Activated CD8-positive, alpha-beta memory T cell treated with anti-CD3 and anti-CD28 coated beads for 1 hour (primary cell): ENCODE results near the gene CDH22.

Experiments
- DNase-seq, 2 donors: peaks; one replicate each; pipeline ENCODE4 v3.0.0-alpha.2; 2020; ENCODE audit warnings: low read depth in 1 of 2; ENCODE audit errors: extremely low read depth in 1 of 2

The CDH22 gene

GRCh38 chr20:46204594-46205186 lies 103.6 kb downstream of the CDH22 start:
- DNase-seq, result no peak

DNA sequence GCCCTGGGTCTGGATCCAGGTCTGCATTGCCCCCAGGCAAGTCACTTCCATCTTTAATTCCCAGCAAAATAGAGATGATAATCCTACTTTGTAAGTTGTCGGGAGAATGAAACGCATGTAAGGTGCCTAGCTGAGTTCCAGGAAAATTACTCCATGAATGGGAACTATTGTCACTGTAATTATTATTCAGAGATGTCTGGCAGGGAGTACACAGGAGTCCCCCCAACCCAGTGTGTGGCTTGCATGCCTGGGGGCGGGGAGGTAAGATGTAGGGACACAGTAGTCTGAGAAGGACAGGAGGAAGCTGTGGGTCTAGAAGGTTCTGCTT lies 104.8 kb downstream of the CDH22 start:
- no peak for DNase-seq

DNA sequence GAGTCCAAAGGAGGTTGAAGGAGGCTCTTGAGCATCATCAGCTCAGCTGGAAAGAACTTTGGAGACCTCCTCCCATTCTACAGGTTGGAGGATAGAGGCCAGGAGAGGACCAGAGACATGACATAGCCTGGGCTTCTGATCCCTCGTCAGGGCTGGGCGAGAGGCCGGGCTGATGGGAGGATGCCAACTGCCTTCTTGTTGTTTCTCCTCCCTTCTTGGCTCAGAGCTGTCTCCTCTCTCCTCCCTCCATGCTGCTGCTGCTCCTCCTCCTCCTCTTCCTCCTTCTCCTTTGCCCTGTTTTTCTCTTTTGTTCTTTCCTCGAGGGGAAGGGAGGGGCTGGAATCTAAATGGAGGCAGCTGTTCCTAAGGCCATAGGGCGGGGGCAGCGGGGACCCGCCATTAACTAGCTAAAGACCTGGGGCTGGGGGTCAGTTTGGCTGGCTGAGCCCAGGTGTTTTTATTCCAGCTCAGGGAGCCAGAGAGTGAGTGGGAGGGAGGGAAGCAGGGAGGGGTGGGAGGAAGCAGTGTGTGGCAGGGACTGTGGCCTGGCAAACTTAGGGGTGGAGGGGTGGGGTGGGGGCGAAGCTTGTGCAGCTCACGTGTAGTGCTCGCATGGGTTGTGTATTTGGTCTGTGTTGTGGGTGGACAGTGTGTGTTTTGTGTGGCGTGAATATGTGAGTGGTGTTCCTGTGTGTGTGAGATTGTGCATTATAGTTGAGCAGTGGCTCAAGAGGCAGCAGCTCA lies 105.4 kb downstream of the CDH22 start:
- DNase-seq, result no peak

DNA sequence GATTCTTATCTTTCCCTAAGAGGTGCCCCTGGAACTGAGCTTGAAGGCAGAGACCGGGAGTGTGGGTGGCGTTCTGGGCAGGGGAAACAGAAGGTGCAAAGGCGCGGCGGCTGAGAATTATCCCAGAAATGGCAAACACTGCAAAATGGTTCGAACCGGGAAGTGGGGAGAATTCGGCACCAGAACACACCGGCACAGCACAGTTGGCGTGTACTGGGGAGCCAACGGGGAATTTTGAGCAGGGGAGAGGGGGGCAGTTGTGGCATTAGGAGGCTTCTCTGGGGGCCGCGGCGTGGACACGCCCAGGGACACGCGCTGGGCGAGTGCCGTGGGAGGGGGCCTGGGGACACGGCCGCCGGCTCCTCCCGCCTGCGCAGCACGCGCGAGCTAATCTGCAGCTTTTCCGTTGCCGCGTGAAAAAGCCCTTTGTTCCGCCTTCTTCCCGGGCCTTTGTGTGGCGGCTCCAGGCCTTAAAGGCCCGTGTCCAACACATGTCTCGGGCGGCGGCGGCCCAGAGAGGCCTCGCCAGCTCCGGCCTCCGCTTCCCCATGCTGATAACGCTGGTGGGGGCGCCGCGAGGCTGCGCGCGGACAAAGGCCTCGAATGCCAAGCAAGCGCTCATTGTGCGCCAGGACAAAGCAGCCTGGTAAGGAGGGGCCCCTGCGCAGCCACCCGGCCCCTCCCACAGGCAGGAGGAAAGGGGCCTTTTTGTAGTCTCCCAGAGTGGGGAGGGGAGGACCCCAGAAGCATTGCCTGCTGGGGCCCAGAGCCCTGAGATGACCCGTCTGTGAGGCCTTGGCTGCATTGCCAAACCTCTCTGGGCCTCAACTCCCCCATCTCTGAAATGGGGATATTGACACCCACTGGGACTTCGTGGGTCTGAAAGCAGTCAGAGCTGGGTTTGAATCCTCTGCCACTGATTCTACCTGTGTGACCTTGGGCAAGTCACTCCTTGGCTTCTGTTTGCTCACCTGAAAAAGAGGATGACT lies 107.4 kb downstream of the CDH22 start:
- no peak for DNase-seq

- DNase-seq, result no peak
Measured at GRCh38 chr20:46199198-46199597, 109.1 kb downstream of the CDH22 start.

- DNase-seq, result no peak
Measured at GRCh38 chr20:46196990-46197389, 111.3 kb downstream of the CDH22 start.

DNA sequence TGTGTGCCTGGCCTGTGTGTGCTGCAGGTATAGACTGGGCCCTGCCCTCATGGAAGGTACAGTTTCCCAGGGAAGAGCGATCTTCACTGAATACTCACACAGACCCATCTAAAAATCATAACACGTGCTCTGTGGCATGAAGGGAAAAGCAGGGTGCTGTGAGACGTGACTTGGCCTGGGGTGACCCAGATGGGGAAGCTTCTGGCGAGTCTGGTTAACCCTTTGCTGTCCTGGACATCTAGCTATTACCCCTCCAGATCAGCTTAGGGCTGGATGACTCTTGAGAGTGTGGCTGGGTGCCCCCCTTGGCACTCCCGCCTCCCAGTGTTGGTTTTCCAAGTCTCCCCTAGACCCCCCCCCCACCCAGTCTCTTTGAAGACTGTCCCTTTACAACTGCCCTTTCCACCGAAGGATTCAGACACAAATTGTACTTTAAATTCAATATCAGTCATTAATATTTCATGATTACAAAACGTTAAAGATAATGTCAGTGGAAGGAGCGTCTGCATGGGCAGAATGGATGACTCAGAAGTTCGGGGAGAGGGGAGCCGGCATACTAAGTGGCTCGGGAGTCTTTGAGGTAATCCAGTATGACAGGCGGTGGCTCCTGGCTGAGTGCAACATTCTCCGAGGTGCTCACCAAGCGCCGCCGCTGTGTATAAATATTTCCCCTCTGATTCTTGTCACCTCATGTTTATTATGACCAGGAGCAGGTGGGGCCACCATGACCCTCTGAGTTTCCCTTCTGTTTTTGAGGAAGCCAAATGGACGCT lies 112.8 kb downstream of the CDH22 start:
- no peak for DNase-seq

GRCh38 chr20:46194409-46194808 lies 113.9 kb downstream of the CDH22 start:
- DNase-seq, result no peak

- DNase-seq, result no peak
Measured at GRCh38 chr20:46192376-46192944, 115.8 kb downstream of the CDH22 start.

GRCh38 chr20:46191611-46192010 lies 116.7 kb downstream of the CDH22 start:
- no peak for DNase-seq

- DNase-seq, result no peak
Measured at GRCh38 chr20:46191168-46191540, 117.1 kb downstream of the CDH22 start.

GRCh38 chr20:46190478-46191167 lies 117.7 kb downstream of the CDH22 start:
- DNase-seq, result no peak

DNA sequence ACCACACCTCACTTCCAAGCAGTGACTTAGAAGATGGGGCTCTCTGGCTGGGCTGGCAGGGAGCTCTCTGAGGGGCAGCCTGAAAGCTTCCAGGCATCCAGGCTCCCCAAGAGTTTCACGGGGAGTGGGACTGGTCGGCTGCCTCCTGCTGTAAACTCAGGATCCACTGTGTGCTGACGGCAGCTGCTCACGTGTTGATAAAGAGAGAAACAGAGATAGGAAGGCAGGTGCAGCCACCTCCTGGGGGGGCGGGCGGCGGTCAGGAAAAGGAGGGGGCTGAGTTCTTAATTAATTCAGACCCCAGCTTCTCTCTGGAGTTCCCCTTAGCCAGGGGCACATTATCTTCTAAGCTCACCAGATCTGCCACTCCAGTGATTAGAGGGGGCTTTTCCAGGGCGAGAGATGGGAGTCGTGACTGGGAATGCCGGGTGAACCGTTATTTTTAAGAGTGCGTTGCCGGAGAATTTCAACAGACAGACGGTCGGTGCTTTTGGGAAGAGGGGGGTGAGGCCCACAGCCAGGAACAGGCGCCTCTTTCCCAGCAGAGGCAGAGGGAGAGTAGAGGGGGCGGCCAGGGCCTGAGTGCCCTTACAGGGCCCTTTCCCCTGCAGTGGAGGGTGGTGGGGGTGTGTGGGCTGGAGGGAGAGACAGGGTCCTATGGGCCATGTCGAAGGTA lies 119.3 kb downstream of the CDH22 start:
- no peak for DNase-seq

GRCh38 chr20:46186210-46186609 lies 122.1 kb downstream of the CDH22 start:
- no peak for DNase-seq

GRCh38 chr20:46185353-46185752 lies 122.9 kb downstream of the CDH22 start:
- no peak for DNase-seq

GRCh38 chr20:46183768-46184167 lies 124.5 kb downstream of the CDH22 start:
- DNase-seq, result no peak

DNA sequence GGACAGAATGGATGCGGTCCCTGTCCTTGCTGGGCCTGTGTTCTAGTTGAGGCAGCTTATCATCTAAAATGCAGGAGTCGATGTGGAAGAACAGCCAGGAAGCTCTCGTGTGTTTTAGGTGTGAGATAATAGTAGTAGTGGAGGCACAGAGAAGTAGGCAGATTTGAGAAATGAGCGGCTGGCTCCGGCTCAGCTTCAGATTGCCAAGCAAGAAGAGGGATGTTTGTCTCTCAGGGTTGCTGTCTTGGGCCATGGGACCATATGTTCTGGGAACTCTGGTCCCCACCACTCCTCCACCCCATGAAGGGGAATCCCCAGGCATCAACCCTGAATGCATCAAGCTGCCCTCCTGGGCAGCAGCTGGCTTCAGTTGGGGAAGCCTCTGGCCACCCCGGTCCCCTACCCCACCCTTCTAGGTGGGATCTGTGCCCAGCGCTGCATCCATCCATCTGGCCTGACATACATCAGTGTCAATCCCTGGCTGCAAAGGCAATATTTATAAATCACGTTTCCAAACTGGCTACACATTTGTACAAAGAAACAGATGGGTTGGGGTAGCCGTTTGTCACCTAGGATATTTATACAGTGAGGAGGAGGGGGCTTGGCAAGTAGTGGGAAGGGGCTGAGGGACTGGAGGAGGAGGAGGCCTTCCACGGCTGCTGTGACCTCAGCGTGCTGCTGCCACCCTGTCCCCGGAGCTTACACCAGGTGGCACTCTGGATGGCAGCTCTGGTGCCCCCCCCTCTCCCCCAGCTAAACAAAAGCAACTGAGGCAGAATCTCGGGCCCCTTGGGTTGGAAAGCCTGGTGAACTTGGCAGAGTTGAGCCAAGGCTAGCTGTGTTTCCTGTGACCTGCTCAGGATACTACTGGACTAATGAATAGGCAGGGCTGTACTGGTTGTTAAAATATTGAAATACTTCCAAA lies 125.8 kb downstream of the CDH22 start:
- DNase-seq, result no peak

DNA sequence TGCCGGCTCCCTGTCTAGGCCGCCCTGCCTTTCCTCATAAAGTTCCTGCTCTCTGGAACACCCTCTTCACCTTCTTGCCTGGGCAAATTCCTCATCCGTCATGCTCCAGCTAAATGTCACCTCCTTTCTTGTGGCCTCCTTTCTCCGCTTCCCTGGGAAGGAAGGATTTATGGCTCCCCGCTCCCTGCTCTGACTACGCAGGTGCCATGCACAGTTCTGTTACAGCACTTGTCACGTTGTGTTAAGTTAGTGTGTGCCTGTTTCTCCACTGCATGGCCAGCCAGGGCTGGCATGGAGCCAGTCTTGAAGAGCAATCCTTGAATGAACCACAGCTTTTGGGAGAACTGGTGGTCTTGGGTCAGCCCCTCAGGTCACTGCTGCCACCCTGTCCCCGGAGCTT lies 128.4 kb downstream of the CDH22 start:
- no peak for DNase-seq
